Fibroblast of lung (primary cell): ENCODE results near the gene KIRREL3. TPM values are rescaled to one million over a fixed set of nuclear protein-coding genes. Genes with fewer than 3 reads are reported as not detected.

Source experiments
- DNase-seq, 2 donors: peaks; one replicate each; pipeline versions ENCODE4 v3.0.0 to v3.0.0-alpha.2; 2010; ENCODE audit warnings: low read depth in 2 of 2
- H2AFZ ChIP-seq: 2 replicates; pipeline ENCODE4 v1.5.1; 2012; ENCODE audit warnings: low read length, control low read depth, inconsistent platforms
- H3K27ac ChIP-seq: 2 replicates; pipeline ENCODE4 v1.5.1; 2011; ENCODE audit warnings: low read length, control low read depth; ENCODE audit not compliant: insufficient read depth
- H3K27me3 ChIP-seq: 2 replicates; pipeline ENCODE4 v1.5.1; 2011; ENCODE audit warnings: mild to moderate bottlenecking, low read length; ENCODE audit not compliant: control insufficient read depth, insufficient read depth
- H3K36me3 ChIP-seq: 2 replicates; pipeline ENCODE4 v1.5.1; 2011; ENCODE audit warnings: low read length; ENCODE audit not compliant: control insufficient read depth, insufficient read depth
- H3K4me1 ChIP-seq: 2 replicates; pipeline ENCODE4 v1.5.1; 2011; ENCODE audit warnings: low read length; ENCODE audit not compliant: control insufficient read depth, insufficient read depth; ENCODE audit errors: extremely low read depth
- H3K4me2 ChIP-seq: 2 replicates; pipeline ENCODE4 v1.5.1; 2011; ENCODE audit warnings: low read length, control low read depth; ENCODE audit not compliant: insufficient read depth; ENCODE audit errors: extremely low read depth
- H3K4me3 ChIP-seq, 4 experiments: fragments of 200-600 bp in 1 of 4; sonication (generic) in 1 of 4; replicated peaks in 1 of 4; 2 replicates each; pipeline ENCODE4 v1.5.1; 2011 to 2016; ENCODE audit warnings: low read length in 4 of 4, low read depth in 3 of 4, mild to moderate bottlenecking in 3 of 4, control low read depth in 2 of 4, inconsistent platforms in 1 of 4, mixed read lengths in 1 of 4; ENCODE audit not compliant: insufficient read depth in 1 of 4; ENCODE audit errors: control extremely low read depth in 1 of 4
- H3K79me2 ChIP-seq: 2 replicates; pipeline ENCODE4 v1.5.1; 2012; ENCODE audit warnings: mild to moderate bottlenecking, low read length, inconsistent platforms; ENCODE audit not compliant: control insufficient read depth, insufficient read depth
- H3K9ac ChIP-seq: 2 replicates; pipeline ENCODE4 v1.5.1; 2011; ENCODE audit warnings: mild to moderate bottlenecking, low read length, control low read depth; ENCODE audit not compliant: insufficient read depth
- H3K9me3 ChIP-seq: 2 replicates; pipeline ENCODE4 v1.5.1; 2012; ENCODE audit warnings: low read depth, low read length; ENCODE audit not compliant: control insufficient read depth, insufficient read depth
- H4K20me1 ChIP-seq: 2 replicates; pipeline ENCODE4 v1.5.1; 2011; ENCODE audit warnings: low read length; ENCODE audit not compliant: control insufficient read depth, insufficient read depth; ENCODE audit errors: extremely low read depth
- CTCF ChIP-seq, 2 donors: IDR thresholded peaks in 1 of 2; conservative IDR thresholded peaks in 1 of 2; 1 replicate in 1 of 2; 2 replicates in 1 of 2; pipeline ENCODE4 v1.5.1; 2011 to 2012; ENCODE audit warnings: low read length in 2 of 2, control low read depth in 1 of 2, inconsistent platforms in 1 of 2, low read depth in 1 of 2, mild to moderate bottlenecking in 1 of 2
- EZH2 ChIP-seq: IDR thresholded peaks from 2 replicates; pipeline ENCODE4 v1.5.1; 2012; ENCODE audit warnings: low read length, control low read depth, mild to moderate bottlenecking; ENCODE audit errors: missing control alignments
- polyA plus RNA-seq, 2 donors: library from polyadenylated mRNA; depleted of rRNA in 1 of 2; stranded (reverse) in 1 of 2; unstranded in 1 of 2; fragments of >200 nt; gene quantifications; 2 replicates each; pipeline ENCODE4 v1.2.1, GENCODE V29; 2011 to 2012; ENCODE audit warnings: missing spikeins in 1 of 2
- total RNA-seq: library from RNA; depleted of rRNA; stranded (reverse); fragments of >200 nt; gene quantifications from 2 replicates; pipeline ENCODE4 v1.2.1, GENCODE V29; 2014

Gene KIRREL3
- total and polyA plus RNA-seq, 2 donors (not counting 1 experiment from before 2014, with no cell fraction given) = 2.8 to 6.1 TPM

- Histone ChIP-seq H3K79me2 (no peaks in the 10 kb centered on the region), H4K20me1 (no peaks in the 10 kb centered on the region), H3K27me3 (no peaks in the 10 kb centered on the region), H3K4me1 (peaks cover 18% of the 10 kb centered on the region), H3K9me3 (no peaks in the 10 kb centered on the region), H3K4me2 (no peak overlapping the region), H3K9ac (no peak overlapping the region), H3K27ac (no peak overlapping the region), H2AFZ (no peak overlapping the region), H3K4me3 (no peak overlapping the region), H3K36me3 (no peaks in the 10 kb centered on the region)
- peak; percentile 3 to 80 for DNase-seq
- no peak for TF ChIP-seq EZH2
Measured at GRCh38 chr11:126914941-126915340, 85.6 kb downstream of the KIRREL3 start.

- Histone ChIP-seq H4K20me1 (no peaks in the 10 kb centered on the region), H3K36me3 (no peaks in the 10 kb centered on the region), H3K79me2 (no peaks in the 10 kb centered on the region), H3K27me3 (no peaks in the 10 kb centered on the region), H3K4me1 (peaks cover 18% of the 10 kb centered on the region), H3K4me3 (no peak overlapping the region), H3K9me3 (no peaks in the 10 kb centered on the region), H3K27ac (no peak overlapping the region), H2AFZ (no peak overlapping the region), H3K9ac (no peak overlapping the region), H3K4me2 (no peak overlapping the region)
- TF ChIP-seq EZH2 (no peak), CTCF (conservative IDR thresholded peaks at IDR 0.05 in 1 of 2, IDR thresholded peaks at IDR 0.05 in 1 of 2; ENCODE audit: low read depth in 1 of 2, low read length in 2 of 2) (no peak)
- no peak for DNase-seq
Measured at GRCh38 chr11:126914166-126914565, 86.4 kb downstream of the KIRREL3 start.

GRCh38 chr11:126904520-126904919 lies 96.0 kb downstream of the KIRREL3 start:
- TF ChIP-seq CTCF (conservative IDR thresholded peaks at IDR 0.05 in 1 of 2, IDR thresholded peaks at IDR 0.05 in 1 of 2; ENCODE audit: low read depth in 1 of 2, low read length in 2 of 2) (no peak), EZH2 (no peak)
- Histone ChIP-seq H3K9ac (no peak overlapping the region), H3K4me3 (no peak overlapping the region), H3K79me2 (no peaks in the 10 kb centered on the region), H3K27ac (no peak overlapping the region), H3K4me1 (no peaks in the 10 kb centered on the region), H3K27me3 (no peaks in the 10 kb centered on the region), H3K4me2 (no peak overlapping the region), H3K9me3 (no peaks in the 10 kb centered on the region), H4K20me1 (no peaks in the 10 kb centered on the region), H3K36me3 (no peaks in the 10 kb centered on the region), H2AFZ (no peak overlapping the region)
- DNase-seq = no peak
